Measurements from ENCODE around the gene ATP6V0C.

Gene ATP6V0C

DNA sequence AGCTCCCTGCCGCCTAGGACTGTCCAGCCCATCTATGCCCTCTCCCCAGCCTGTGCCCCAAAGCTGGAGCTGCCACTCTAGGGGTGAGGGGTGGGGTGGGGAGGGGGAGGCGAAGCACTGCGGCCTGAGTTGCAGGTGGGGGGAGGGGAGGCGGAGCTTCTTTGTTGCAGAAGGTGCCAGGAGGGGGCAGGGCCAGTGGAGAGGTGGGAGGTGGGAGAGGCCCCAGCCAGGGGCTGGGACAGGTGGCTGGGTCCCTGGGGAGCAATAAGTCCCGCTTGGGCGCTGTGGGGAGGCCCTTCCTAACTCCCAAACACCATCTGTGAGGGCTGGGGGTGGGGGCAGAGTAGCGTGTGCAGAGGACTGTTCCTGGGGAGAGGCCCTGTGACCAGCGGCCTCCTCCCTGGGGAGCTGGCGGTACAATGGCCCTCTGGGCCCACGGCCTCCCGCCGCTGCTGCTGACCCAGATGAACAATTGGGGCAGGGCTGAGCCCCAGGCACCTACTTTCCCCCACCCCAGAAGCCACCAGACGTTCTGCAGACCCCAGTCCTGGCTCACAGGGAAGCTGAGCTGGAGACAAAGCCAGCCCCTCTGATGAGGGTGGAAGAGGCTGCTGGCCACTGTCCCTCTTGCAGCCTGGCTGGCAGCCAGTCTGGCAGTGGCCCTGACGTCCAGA lies 44.9 kb upstream of the ATP6V0C start:
- TF ChIP-seq, protein P1, sequence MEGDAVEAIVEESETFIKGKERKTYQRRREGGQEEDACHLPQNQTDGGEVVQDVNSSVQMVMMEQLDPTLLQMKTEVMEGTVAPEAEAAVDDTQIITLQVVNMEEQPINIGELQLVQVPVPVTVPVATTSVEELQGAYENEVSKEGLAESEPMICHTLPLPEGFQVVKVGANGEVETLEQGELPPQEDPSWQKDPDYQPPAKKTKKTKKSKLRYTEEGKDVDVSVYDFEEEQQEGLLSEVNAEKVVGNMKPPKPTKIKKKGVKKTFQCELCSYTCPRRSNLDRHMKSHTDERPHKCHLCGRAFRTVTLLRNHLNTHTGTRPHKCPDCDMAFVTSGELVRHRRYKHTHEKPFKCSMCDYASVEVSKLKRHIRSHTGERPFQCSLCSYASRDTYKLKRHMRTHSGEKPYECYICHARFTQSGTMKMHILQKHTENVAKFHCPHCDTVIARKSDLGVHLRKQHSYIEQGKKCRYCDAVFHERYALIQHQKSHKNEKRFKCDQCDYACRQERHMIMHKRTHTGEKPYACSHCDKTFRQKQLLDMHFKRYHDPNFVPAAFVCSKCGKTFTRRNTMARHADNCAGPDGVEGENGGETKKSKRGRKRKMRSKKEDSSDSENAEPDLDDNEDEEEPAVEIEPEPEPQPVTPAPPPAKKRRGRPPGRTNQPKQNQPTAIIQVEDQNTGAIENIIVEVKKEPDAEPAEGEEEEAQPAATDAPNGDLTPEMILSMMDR (IDR thresholded peaks at IDR 0.05; ENCODE audit: control insufficient read depth, extremely low read depth, insufficient read depth) = no peak
- H3K4me3 ChIP-seq (ENCODE audit: low read depth, low read length) = no peak overlapping the region
- no peak for DNase-seq (ENCODE audit: low read depth)

DNA sequence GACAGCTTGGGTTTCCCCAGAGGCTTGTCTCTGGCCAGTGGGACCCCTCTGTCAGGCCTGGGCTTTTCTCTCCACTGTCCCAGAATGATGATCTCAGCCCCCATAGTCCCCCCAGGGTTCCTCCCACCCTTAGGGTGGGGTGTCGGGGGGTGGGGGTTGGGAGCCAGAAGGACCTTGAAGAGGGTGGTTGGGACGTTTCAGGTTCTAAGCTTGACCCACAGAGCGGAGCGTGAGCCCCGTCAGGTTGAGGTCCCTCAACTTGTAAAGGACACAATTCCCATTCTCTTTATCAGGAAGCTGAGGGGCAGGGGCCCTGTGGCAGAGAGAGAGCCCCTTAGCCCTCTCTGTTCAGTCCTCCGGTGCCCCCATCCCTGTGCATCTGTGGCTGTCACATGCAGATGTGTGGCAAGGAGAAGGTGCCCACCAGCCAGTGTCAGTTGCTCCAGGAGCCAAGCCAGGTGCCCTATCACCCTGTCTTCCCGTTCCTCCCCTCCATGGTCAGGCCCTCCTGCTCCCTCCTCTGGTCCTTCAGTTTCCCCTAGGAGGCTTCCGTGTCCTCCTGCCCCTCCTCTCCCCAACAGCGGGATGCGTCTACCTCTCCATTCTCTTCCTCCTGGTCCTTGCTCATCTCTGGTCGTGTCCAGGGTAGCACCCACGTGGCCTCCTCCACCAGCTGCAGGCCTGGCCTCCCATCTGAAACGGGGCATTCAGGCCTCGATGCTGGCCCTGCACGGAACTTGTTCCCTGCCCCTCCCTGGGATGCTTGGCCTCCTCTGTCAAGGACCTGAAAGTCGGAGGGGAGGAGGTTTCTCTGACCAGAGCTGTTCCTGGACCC lies 44.1 kb upstream of the ATP6V0C start:
- DNase-seq (ENCODE audit: low read depth) = no peak
- no peak overlapping the region for H3K4me3 ChIP-seq (ENCODE audit: low read depth, low read length)
- TF ChIP-seq, protein P1 (IDR thresholded peaks at IDR 0.05; ENCODE audit: control insufficient read depth, extremely low read depth, insufficient read depth) = no peak

DNA sequence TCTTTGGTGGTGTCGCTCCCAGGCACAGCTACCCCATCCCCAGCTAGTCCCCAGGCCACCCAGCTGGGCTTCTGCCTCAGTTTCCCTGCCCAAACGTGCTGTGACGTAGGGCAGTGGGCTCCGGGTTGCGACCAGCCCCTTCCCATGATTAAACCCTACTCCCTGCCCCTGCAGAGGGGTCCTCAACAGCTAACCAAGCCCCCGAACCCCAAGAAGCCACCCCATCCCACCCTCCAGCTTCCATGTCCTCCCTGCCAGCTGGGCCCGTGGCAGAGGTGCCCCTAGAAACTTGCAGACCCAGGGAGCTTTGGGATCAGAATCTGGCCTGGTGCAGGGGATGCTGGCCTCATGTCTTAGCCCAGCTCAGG lies 43.5 kb upstream of the ATP6V0C start:
- TF ChIP-seq, protein P1 (IDR thresholded peaks at IDR 0.05; ENCODE audit: control insufficient read depth, extremely low read depth, insufficient read depth) = no peak
- DNase-seq (ENCODE audit: low read depth) = no peak
- H3K4me3 ChIP-seq (ENCODE audit: low read depth, low read length) = no peak overlapping the region

DNA sequence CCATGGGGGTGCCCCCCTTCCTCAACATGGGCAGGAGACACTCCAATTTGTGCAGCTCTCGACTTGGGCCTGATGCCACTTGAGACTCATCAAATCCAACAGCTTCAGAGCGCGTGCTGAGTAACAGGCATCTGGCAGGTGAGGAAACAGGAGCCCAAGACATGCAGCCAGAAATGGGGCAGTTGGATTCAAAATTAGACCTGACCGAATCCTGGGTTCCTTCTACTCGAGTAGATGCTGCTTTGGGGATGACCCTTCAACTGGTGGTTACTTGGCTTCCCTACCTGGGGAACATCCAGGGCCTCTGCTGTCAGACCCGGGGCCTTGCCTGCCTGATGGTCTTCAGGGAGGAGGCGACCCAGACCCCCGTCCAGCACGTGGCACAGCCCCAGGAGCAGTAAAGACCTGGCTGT lies 43.1 kb upstream of the ATP6V0C start:
- TF ChIP-seq, protein P1 (IDR thresholded peaks at IDR 0.05; ENCODE audit: control insufficient read depth, extremely low read depth, insufficient read depth) = no peak
- DNase-seq (ENCODE audit: low read depth) = no peak
- H3K4me3 ChIP-seq (ENCODE audit: low read depth, low read length) = no peak overlapping the region

DNA sequence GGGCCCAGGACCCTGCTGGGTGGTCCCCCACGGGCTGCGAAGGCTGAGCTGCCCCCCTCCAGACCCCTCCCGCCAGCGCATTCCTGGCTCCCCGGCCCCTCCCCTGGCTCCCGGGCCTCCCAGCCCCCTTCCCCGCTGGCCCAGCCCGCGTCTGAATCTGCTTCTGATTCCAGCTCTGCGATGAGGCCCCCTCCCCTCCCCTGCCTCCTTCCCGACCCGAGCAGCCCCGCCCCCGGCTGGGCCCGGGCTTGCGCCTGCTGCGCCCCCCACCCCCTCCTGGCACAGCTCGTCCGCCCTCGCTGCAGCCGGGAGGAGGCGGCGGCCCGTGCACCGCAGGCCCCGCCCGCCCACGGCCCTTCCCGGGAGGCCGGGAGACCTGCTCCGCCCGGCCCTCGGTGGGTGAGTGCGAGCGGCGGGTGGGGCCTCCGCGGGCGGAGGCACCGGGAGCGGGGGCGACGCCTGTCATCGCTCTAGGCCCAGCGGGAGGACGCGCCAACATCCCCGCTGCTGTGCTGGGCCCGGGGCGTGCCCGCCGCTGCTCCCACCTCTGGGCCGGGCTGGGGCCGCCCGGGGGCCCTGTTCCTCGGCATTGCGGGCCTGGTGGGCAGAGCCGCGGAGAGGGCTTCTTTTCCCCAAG lies 42.6 kb upstream of the ATP6V0C start, which contains the start of gene NTN3:
Gene NTN3 (plus strand): TSS at position 282 of the 637 bp plus-strand sequence. CDS start 405 bp downstream, outside the sequence.
- DNase-seq (ENCODE audit: low read depth) = no peak
- no peak within 1 kb of the TSS for H3K4me3 ChIP-seq (ENCODE audit: low read depth, low read length)
- TF ChIP-seq, protein P1 (IDR thresholded peaks at IDR 0.05; ENCODE audit: control insufficient read depth, extremely low read depth, insufficient read depth) = no peak

DNA sequence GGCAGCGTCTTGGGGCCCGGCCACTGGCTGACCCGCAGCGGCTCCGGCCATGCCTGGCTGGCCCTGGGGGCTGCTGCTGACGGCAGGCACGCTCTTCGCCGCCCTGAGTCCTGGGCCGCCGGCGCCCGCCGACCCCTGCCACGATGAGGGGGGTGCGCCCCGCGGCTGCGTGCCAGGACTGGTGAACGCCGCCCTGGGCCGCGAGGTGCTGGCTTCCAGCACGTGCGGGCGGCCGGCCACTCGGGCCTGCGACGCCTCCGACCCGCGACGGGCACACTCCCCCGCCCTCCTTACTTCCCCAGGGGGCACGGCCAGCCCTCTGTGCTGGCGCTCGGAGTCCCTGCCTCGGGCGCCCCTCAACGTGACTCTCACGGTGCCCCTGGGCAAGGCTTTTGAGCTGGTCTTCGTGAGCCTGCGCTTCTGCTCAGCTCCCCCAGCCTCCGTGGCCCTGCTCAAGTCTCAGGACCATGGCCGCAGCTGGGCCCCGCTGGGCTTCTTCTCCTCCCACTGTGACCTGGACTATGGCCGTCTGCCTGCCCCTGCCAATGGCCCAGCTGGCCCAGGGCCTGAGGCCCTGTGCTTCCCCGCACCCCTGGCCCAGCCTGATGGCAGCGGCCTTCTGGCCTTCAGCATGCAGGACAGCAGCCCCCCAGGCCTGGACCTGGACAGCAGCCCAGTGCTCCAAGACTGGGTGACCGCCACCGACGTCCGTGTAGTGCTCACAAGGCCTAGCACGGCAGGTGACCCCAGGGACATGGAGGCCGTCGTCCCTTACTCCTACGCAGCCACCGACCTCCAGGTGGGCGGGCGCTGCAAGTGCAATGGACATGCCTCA lies 41.9 kb upstream of the ATP6V0C start:
- no peak overlapping the region for H3K4me3 ChIP-seq (ENCODE audit: low read depth, low read length)
- DNase-seq (ENCODE audit: low read depth) = no peak
- TF ChIP-seq, protein P1 (IDR thresholded peaks at IDR 0.05; ENCODE audit: control insufficient read depth, extremely low read depth, insufficient read depth) = no peak

All from LNCaP clone FGC (cell line).